Fibroblast of villous mesenchyme (primary cell): ENCODE data around the gene CDYL. TPM values are rescaled to one million over a fixed set of nuclear protein-coding genes. Genes with fewer than 3 reads are reported as not detected.
A peak's percentile ranks its signal among the peaks of the same experiment; 100 is the strongest.

Experiments
- DNase-seq: peaks from one replicate; pipeline ENCODE4 v3.0.0-alpha.2; 2010; ENCODE audit warnings: low read depth
- H3K4me3 ChIP-seq: 2 replicates; pipeline ENCODE4 v1.5.1; 2011; ENCODE audit warnings: low read depth, mild to moderate bottlenecking, low read length
- CTCF ChIP-seq: IDR thresholded peaks from 2 replicates; pipeline ENCODE4 v1.5.1; 2012; ENCODE audit warnings: low read depth, mild to moderate bottlenecking, low read length; ENCODE audit not compliant: insufficient read depth
- total RNA-seq: library from RNA; depleted of rRNA; stranded (reverse); fragments of >200 nt; gene quantifications from 2 replicates; pipeline ENCODE4 v1.2.3, GENCODE V29; 2012

CDYL gene
- total RNA-seq, 1 donor: 37.1 TPM

GRCh38 chr6:4806791-4807190 is 30.6 kb downstream of the CDYL start:
- DNase-seq: no peak
- TF ChIP-seq CTCF: no peak
- H3K4me3 ChIP-seq: no peak overlapping the region

GRCh38 chr6:4808396-4808795 is 32.2 kb downstream of the CDYL start:
- no peak overlapping the region for H3K4me3 ChIP-seq
- TF ChIP-seq CTCF: no peak
- DNase-seq: no peak

GRCh38 chr6:4809999-4810918 is 34.1 kb downstream of the CDYL start:
- H3K4me3 ChIP-seq: no peak overlapping the region
- TF ChIP-seq CTCF: no peak
- DNase-seq: peak; percentile 45

- H3K4me3 ChIP-seq: no peak overlapping the region
- TF ChIP-seq CTCF: no peak
- no peak for DNase-seq
Measured at GRCh38 chr6:4812068-4812467, 35.9 kb downstream of the CDYL start.

- no peak for TF ChIP-seq CTCF
- DNase-seq: no peak
- no peak overlapping the region for H3K4me3 ChIP-seq
Measured at GRCh38 chr6:4813055-4813454, 36.9 kb downstream of the CDYL start.

- no peak for DNase-seq
- TF ChIP-seq CTCF: no peak
- no peak overlapping the region for H3K4me3 ChIP-seq
Measured at GRCh38 chr6:4814212-4814611, 38.0 kb downstream of the CDYL start.

GRCh38 chr6:4814987-4815386 is 38.8 kb downstream of the CDYL start:
- H3K4me3 ChIP-seq: no peak overlapping the region
- no peak for TF ChIP-seq CTCF
- DNase-seq: no peak
